Mesendoderm (in vitro differentiated cells): Measurements from ENCODE around the gene INTS3.

Experiments
- DNase-seq: peaks from one replicate; pipeline ENCODE4 v3.0.0; 2013
- H2AK5ac ChIP-seq: 2 replicates; pipeline ENCODE4 v1.6.1; 2013; ENCODE audit warnings: low read length, inconsistent platforms
- H2BK120ac ChIP-seq: 2 replicates; pipeline ENCODE4 v1.6.1; 2013; ENCODE audit warnings: low read depth, mild to moderate bottlenecking, low read length, moderate library complexity, mixed read lengths
- H2BK15ac ChIP-seq: replicated peaks from 2 replicates; pipeline ENCODE4 v1.6.1; 2013; ENCODE audit warnings: low read depth, mild to moderate bottlenecking, moderate library complexity
- H2BK5ac ChIP-seq: 2 replicates; pipeline ENCODE4 v1.6.1; 2013; ENCODE audit warnings: low read length, inconsistent platforms
- H3K18ac ChIP-seq: 2 replicates; pipeline ENCODE4 v1.6.1; 2013; ENCODE audit warnings: mild to moderate bottlenecking, low read length, mixed read lengths
- H3K23ac ChIP-seq: one replicate; pipeline ENCODE4 v1.6.1; 2013; ENCODE audit warnings: low read length
- H3K27ac ChIP-seq: 2 replicates; pipeline ENCODE4 v1.5.1; 2013; ENCODE audit warnings: low read depth, mild to moderate bottlenecking, inconsistent platforms, low read length, moderate library complexity
- H3K27me3 ChIP-seq: 2 replicates; pipeline ENCODE4 v1.6.1; 2013; ENCODE audit warnings: low read length, control low read depth, mild to moderate bottlenecking, inconsistent platforms; ENCODE audit not compliant: insufficient read depth, poor library complexity
- H3K36me3 ChIP-seq: 2 replicates; pipeline ENCODE4 v1.6.1; 2013; ENCODE audit warnings: low read length, inconsistent platforms; ENCODE audit not compliant: control insufficient read depth, insufficient read depth
- H3K4ac ChIP-seq: one replicate; pipeline ENCODE4 v1.6.1; 2013; ENCODE audit warnings: low read depth, mild to moderate bottlenecking, low read length, moderate library complexity
- H3K4me1 ChIP-seq: 2 replicates; pipeline ENCODE4 v1.6.1; 2013; ENCODE audit warnings: low read depth, low read length, inconsistent platforms; ENCODE audit not compliant: control insufficient read depth
- H3K4me2 ChIP-seq: 2 replicates; pipeline ENCODE4 v1.6.1; 2013; ENCODE audit warnings: low read length
- H3K4me3 ChIP-seq: 2 replicates; pipeline ENCODE4 v1.5.1; 2013; ENCODE audit warnings: mild to moderate bottlenecking, low read length
- H3K56ac ChIP-seq: one replicate; pipeline ENCODE4 v1.6.1; 2013; ENCODE audit warnings: low read length
- H3K79me1 ChIP-seq: 2 replicates; pipeline ENCODE4 v1.6.1; 2013; ENCODE audit warnings: low read length, inconsistent platforms
- H3K79me2 ChIP-seq: 2 replicates; pipeline ENCODE4 v1.6.1; 2013; ENCODE audit warnings: mild to moderate bottlenecking, low read length; ENCODE audit not compliant: control insufficient read depth, insufficient read depth
- H3K9ac ChIP-seq: 2 replicates; pipeline ENCODE4 v1.6.1; 2013; ENCODE audit warnings: low read length, inconsistent platforms
- H4K5ac ChIP-seq: one replicate; pipeline ENCODE4 v1.6.1; 2013; ENCODE audit warnings: low read length
- H4K8ac ChIP-seq: one replicate; pipeline ENCODE4 v1.6.1; 2013; ENCODE audit warnings: low read depth, mild to moderate bottlenecking, control low read depth, low read length, moderate library complexity
- WGBS: extraction: QIAGEN DNeasy Blood & Tissue Kit; methylation state at CpG from one replicate; pipeline ENCODE4 v1.1.7; 2013; ENCODE audit warnings: low lambda C conversion rate, missing lambda C conversion rate; ENCODE audit not compliant: insufficient coverage; ENCODE audit errors: extremely low coverage; 5-methylcytosine and 5-hydroxymethylcytosine counted together

INTS3 gene

GRCh38 chr1:153796786-153797659 is 69.2 kb downstream of the INTS3 start:
- H3K9ac ChIP-seq = no peak overlapping the region
- H3K4ac ChIP-seq = no peak overlapping the region
- no peak overlapping the region for H3K4me3 ChIP-seq
- H3K18ac ChIP-seq = no peak overlapping the region
- H3K4me1 ChIP-seq = no peaks in the 10 kb centered on the region
- H2AK5ac ChIP-seq = no peak overlapping the region
- DNase-seq = peak; percentile 82
- no peak overlapping the region for H2BK120ac ChIP-seq
- H2BK5ac ChIP-seq = no peak overlapping the region
- no peak overlapping the region for H3K23ac ChIP-seq
- H4K8ac ChIP-seq = no peak overlapping the region
- H4K5ac ChIP-seq = no peak overlapping the region
- no peaks in the 10 kb centered on the region for H3K79me2 ChIP-seq
- H3K4me2 ChIP-seq = no peak overlapping the region
- H2BK15ac ChIP-seq = no peak overlapping the region
- no peak overlapping the region for H3K27ac ChIP-seq
- WGBS = no CpG with 5 or more reads among the region's 26 CpGs
- no peaks in the 10 kb centered on the region for H3K79me1 ChIP-seq
- no peaks in the 10 kb centered on the region for H3K36me3 ChIP-seq
- H3K27me3 ChIP-seq = no peaks in the 10 kb centered on the region
- H3K56ac ChIP-seq = no peak overlapping the region

- Histone ChIP-seq H3K36me3 (no peaks in the 10 kb centered on the region), H3K27ac (no peak overlapping the region), H2AK5ac (no peak overlapping the region), H2BK5ac (no peak overlapping the region), H2BK120ac (no peak overlapping the region), H3K56ac (no peak overlapping the region), H3K4me3 (no peak overlapping the region), H3K23ac (no peak overlapping the region), H3K9ac (no peak overlapping the region), H3K4me1 (no peaks in the 10 kb centered on the region), H4K5ac (no peak overlapping the region), H3K27me3 (no peaks in the 10 kb centered on the region), H4K8ac (no peak overlapping the region), H3K4ac (no peak overlapping the region), H3K4me2 (no peak overlapping the region), H3K79me2 (no peaks in the 10 kb centered on the region), H3K18ac (no peak overlapping the region), H3K79me1 (no peaks in the 10 kb centered on the region), H2BK15ac (no peak overlapping the region)
- DNase-seq = no peak
- WGBS = no CpG with 5 or more reads among the region's 3 CpGs
Measured at GRCh38 chr1:153798468-153798780, 70.6 kb downstream of the INTS3 start.

GRCh38 chr1:153799016-153799415 is 71.2 kb downstream of the INTS3 start:
- WGBS = no CpG with 5 or more reads among the region's 4 CpGs
- Histone ChIP-seq H3K18ac (no peak overlapping the region), H4K8ac (no peak overlapping the region), H3K79me1 (no peaks in the 10 kb centered on the region), H2AK5ac (no peak overlapping the region), H3K23ac (no peak overlapping the region), H2BK15ac (no peak overlapping the region), H3K4me2 (no peak overlapping the region), H3K27me3 (no peaks in the 10 kb centered on the region), H3K4me3 (no peak overlapping the region), H3K9ac (no peak overlapping the region), H3K4me1 (no peaks in the 10 kb centered on the region), H3K36me3 (no peaks in the 10 kb centered on the region), H2BK5ac (no peak overlapping the region), H2BK120ac (no peak overlapping the region), H3K4ac (no peak overlapping the region), H3K56ac (no peak overlapping the region), H3K79me2 (no peaks in the 10 kb centered on the region), H3K27ac (no peak overlapping the region), H4K5ac (no peak overlapping the region)
- no peak for DNase-seq

- no peak overlapping the region for H3K4me3 ChIP-seq
- H2BK15ac ChIP-seq = no peak overlapping the region
- H3K56ac ChIP-seq = no peak overlapping the region
- no peak overlapping the region for H2BK5ac ChIP-seq
- H3K79me1 ChIP-seq = no peaks in the 10 kb centered on the region
- H3K18ac ChIP-seq = no peak overlapping the region
- H2BK120ac ChIP-seq = no peak overlapping the region
- no peak overlapping the region for H3K27ac ChIP-seq
- H4K5ac ChIP-seq = no peak overlapping the region
- no peak overlapping the region for H2AK5ac ChIP-seq
- DNase-seq = no peak
- H3K4me2 ChIP-seq = no peak overlapping the region
- no peak overlapping the region for H3K23ac ChIP-seq
- H4K8ac ChIP-seq = no peak overlapping the region
- no peak overlapping the region for H3K9ac ChIP-seq
- no CpG with 5 or more reads among the region's 27 CpGs for WGBS
- no peak overlapping the region for H3K4ac ChIP-seq
- H3K36me3 ChIP-seq = no peaks in the 10 kb centered on the region
- H3K79me2 ChIP-seq = no peaks in the 10 kb centered on the region
- H3K4me1 ChIP-seq = no peaks in the 10 kb centered on the region
- no peaks in the 10 kb centered on the region for H3K27me3 ChIP-seq
Measured at GRCh38 chr1:153799566-153800465, 72.0 kb downstream of the INTS3 start.

GRCh38 chr1:153800516-153800915 is 72.7 kb downstream of the INTS3 start:
- Histone ChIP-seq H3K79me2 (no peaks in the 10 kb centered on the region), H3K4me2 (no peak overlapping the region), H3K27me3 (no peaks in the 10 kb centered on the region), H3K4me1 (no peaks in the 10 kb centered on the region), H3K9ac (no peak overlapping the region), H3K27ac (no peak overlapping the region), H3K56ac (no peak overlapping the region), H3K4ac (no peak overlapping the region), H3K4me3 (no peak overlapping the region), H2BK5ac (no peak overlapping the region), H4K8ac (no peak overlapping the region), H3K36me3 (no peaks in the 10 kb centered on the region), H2BK15ac (no peak overlapping the region), H4K5ac (no peak overlapping the region), H3K18ac (no peak overlapping the region), H3K79me1 (no peaks in the 10 kb centered on the region), H2AK5ac (no peak overlapping the region), H2BK120ac (no peak overlapping the region), H3K23ac (no peak overlapping the region)
- no peak for DNase-seq
- no CpG with 5 or more reads among the region's 7 CpGs for WGBS
